ENCODE measurements around the gene CDH23. TPM values are rescaled to one million over a fixed set of nuclear protein-coding genes. Genes with fewer than 3 reads are reported as not detected.

CDH23 gene
- total RNA-seq, 2 donors from 2014 or later, result 8.1 to 9.0 TPM

DNA sequence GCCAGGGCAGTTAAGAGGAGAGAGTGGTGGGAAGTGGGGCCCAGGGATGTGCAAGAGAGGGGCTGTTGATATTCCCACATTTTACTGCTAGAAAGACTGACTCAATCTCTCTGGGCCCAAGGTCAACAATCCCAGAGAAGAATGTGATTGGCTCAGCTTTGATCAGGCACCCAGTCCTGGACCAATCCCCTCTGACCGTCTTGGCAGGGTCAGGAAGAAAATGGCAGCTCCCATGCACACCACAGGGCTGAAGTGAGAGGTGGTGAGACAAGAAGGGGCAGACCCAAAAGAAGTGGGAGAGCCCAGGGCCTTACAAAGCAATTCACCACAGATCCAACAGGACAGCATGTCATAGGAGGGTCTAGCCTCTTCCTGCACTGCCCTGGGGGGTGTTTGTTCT, 326.1 kb downstream of the CDH23 start:
- DNase-seq (no peak), ATAC-seq (no peak)
- H3K9me3 ChIP-seq (ENCODE audit: control insufficient read depth, low read length, poor library complexity, severe bottlenecking), result no peaks in the 10 kb centered on the region
- H3K27me3 Mint-ChIP-seq, result no peaks in the 10 kb centered on the region
- H3K4me3 Mint-ChIP-seq, result no peak overlapping the region
- peaks cover 2% of the 10 kb centered on the region for H3K36me3 Mint-ChIP-seq (ENCODE audit: low read depth)
- peak overlapping the region; percentile 34 for H3K27ac Mint-ChIP-seq
- peaks cover 49% of the 10 kb centered on the region for H3K4me1 Mint-ChIP-seq

- no peaks in the 10 kb centered on the region for H3K9me3 ChIP-seq (ENCODE audit: control insufficient read depth, low read length, poor library complexity, severe bottlenecking)
- ATAC-seq (no peak), DNase-seq (no peak)
- Mint-ChIP-seq H3K4me3 (no peak overlapping the region), H3K27me3 (no peaks in the 10 kb centered on the region), H3K36me3 (ENCODE audit: low read depth) (peaks cover 2% of the 10 kb centered on the region), H3K4me1 (peaks cover 50% of the 10 kb centered on the region), H3K27ac (peak overlapping the region; percentile 34)
Observed at GRCh38 chr10:71723311-71723710, 326.6 kb downstream of the CDH23 start.

- ATAC-seq (no peak), DNase-seq (no peak)
- H3K27ac Mint-ChIP-seq, result peak overlapping the region; percentile 94
- peaks cover 2% of the 10 kb centered on the region for H3K36me3 Mint-ChIP-seq (ENCODE audit: low read depth)
- peaks cover 59% of the 10 kb centered on the region for H3K4me1 Mint-ChIP-seq
- no peaks in the 10 kb centered on the region for H3K9me3 ChIP-seq (ENCODE audit: control insufficient read depth, low read length, poor library complexity, severe bottlenecking)
- H3K27me3 Mint-ChIP-seq, result no peaks in the 10 kb centered on the region
- H3K4me3 Mint-ChIP-seq, result no peak overlapping the region
Observed at GRCh38 chr10:71724539-71724938, 327.8 kb downstream of the CDH23 start.

GRCh38 chr10:71725249-71725648, 328.5 kb downstream of the CDH23 start:
- H3K36me3 Mint-ChIP-seq (ENCODE audit: low read depth), result peaks cover 2% of the 10 kb centered on the region
- ATAC-seq, result no peak
- peak overlapping the region; percentile 94 for H3K27ac Mint-ChIP-seq
- peak overlapping the region; percentile 79 for H3K4me3 Mint-ChIP-seq
- H3K4me1 Mint-ChIP-seq, result peaks cover 59% of the 10 kb centered on the region
- DNase-seq, result no peak
- no peaks in the 10 kb centered on the region for H3K27me3 Mint-ChIP-seq
- no peaks in the 10 kb centered on the region for H3K9me3 ChIP-seq (ENCODE audit: control insufficient read depth, low read length, poor library complexity, severe bottlenecking)

DNA sequence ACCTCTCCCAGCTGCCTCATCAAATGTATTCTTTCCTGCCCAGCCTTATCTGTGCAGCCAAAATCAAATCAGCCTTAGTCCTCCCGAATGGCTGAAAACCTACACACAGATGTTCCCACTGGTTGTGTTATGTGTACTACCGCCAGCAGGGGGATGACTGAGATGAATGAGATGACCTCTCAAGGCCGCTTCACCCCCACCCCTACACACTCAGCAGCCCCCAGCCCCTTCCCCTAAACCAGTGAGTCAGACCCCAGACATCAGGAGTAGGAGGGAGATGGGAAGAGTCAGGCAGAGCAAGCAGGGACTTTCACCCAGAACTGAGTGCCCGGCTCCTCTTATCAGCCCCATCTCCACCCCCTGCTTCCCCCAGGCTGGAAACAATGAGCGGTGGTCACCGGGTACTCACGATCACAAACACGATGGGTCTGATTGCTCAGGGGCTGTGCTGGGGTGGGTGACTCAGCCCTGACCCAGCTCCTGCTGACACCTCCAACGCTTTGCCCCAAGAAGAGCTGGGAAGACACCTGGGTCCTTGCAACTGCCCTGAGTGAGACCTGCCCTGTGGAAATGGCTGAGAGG, 329.4 kb downstream of the CDH23 start:
- peaks cover 2% of the 10 kb centered on the region for H3K36me3 Mint-ChIP-seq (ENCODE audit: low read depth)
- DNase-seq, result peak in 1 of 3 donors; percentile 46
- H3K4me3 Mint-ChIP-seq, result peak overlapping the region; percentile 79
- H3K9me3 ChIP-seq (ENCODE audit: control insufficient read depth, low read length, poor library complexity, severe bottlenecking), result no peaks in the 10 kb centered on the region
- H3K27me3 Mint-ChIP-seq, result no peaks in the 10 kb centered on the region
- peak overlapping the region; percentile 94 for H3K27ac Mint-ChIP-seq
- no peak for ATAC-seq
- H3K4me1 Mint-ChIP-seq, result peaks cover 57% of the 10 kb centered on the region

DNA sequence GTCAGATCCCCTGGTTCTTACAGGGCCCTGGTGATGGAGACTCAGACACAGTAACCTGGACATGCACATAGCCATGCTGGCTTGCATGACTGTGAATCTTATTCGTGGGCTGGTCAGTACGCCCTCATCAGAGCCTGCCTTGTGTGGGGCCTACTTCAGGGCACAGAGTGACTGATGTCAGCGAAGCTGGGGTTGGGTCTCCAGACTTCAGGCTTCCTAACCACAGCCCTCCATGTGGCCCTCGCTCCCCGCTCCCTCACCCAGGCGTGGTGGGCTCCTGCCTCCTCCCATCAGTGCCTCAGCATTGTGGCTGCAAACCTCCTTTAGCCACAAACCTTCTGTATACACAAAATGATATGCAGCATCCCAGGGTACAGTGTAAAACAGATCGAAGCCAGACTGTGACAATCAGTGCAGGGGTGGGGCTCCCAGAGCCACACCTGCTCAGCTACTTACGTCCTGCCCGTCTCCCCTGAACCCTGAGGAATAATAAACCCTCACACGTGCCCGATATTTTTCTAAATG, 329.9 kb downstream of the CDH23 start:
- Mint-ChIP-seq H3K27me3 (no peaks in the 10 kb centered on the region), H3K4me3 (peak overlapping the region; percentile 79), H3K36me3 (ENCODE audit: low read depth) (peaks cover 2% of the 10 kb centered on the region), H3K4me1 (peaks cover 56% of the 10 kb centered on the region), H3K27ac (peak overlapping the region; percentile 94)
- no peaks in the 10 kb centered on the region for H3K9me3 ChIP-seq (ENCODE audit: control insufficient read depth, low read length, poor library complexity, severe bottlenecking)
- DNase-seq (peak in 1 of 3 donors; percentile 31), ATAC-seq (peak; percentile 64)

- Mint-ChIP-seq H3K27me3 (no peaks in the 10 kb centered on the region), H3K4me1 (peaks cover 53% of the 10 kb centered on the region), H3K27ac (peak overlapping the region; percentile 94), H3K4me3 (peak overlapping the region; percentile 79), H3K36me3 (ENCODE audit: low read depth) (no peaks in the 10 kb centered on the region)
- H3K9me3 ChIP-seq (ENCODE audit: control insufficient read depth, low read length, poor library complexity, severe bottlenecking), result no peaks in the 10 kb centered on the region
- ATAC-seq, result peak; percentile 75
- DNase-seq, result peak in 2 of 3 donors; percentile 29 to 40
Observed at GRCh38 chr10:71727105-71727737, 330.5 kb downstream of the CDH23 start.

- Mint-ChIP-seq H3K36me3 (ENCODE audit: low read depth) (peaks cover 2% of the 10 kb centered on the region), H3K27ac (peak overlapping the region; percentile 94), H3K27me3 (no peaks in the 10 kb centered on the region), H3K4me3 (peak overlapping the region; percentile 79), H3K4me1 (peaks cover 55% of the 10 kb centered on the region)
- peak in 2 of 3 donors; percentile 47 to 56 for DNase-seq
- H3K9me3 ChIP-seq (ENCODE audit: control insufficient read depth, low read length, poor library complexity, severe bottlenecking), result no peaks in the 10 kb centered on the region
- ATAC-seq, result peak; percentile 71
Observed at GRCh38 chr10:71727738-71728737, 331.3 kb downstream of the CDH23 start.

DNA sequence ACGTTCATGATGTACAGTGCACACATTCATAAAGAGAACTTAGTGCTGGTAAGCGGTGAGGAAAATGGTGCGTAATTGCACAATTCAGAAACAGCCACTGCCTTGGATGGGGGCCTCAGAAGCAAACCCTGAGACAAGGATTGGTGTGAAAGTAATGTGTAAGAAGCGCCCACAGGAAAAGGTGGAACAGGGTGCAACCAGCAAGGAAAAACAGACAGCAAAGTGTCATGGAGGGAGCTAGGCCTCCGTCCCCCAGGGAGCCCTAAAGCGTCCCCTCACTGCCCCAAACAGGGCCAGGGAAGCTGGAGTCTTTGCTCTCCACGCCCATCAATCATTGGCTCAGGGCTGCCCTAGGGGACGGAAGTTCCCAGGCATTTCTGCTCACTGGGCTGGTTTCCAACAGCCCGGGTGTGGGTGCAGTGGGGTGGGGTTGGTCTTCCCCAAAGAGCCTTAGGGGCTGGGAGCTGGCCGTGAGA, 332.5 kb downstream of the CDH23 start:
- peaks cover 3% of the 10 kb centered on the region for H3K36me3 Mint-ChIP-seq (ENCODE audit: low read depth)
- H3K4me3 Mint-ChIP-seq, result no peak overlapping the region
- no peaks in the 10 kb centered on the region for H3K27me3 Mint-ChIP-seq
- H3K27ac Mint-ChIP-seq, result peak overlapping the region; percentile 94
- ATAC-seq, result no peak
- DNase-seq, result no peak
- no peaks in the 10 kb centered on the region for H3K9me3 ChIP-seq (ENCODE audit: control insufficient read depth, low read length, poor library complexity, severe bottlenecking)
- peaks cover 58% of the 10 kb centered on the region for H3K4me1 Mint-ChIP-seq

DNA sequence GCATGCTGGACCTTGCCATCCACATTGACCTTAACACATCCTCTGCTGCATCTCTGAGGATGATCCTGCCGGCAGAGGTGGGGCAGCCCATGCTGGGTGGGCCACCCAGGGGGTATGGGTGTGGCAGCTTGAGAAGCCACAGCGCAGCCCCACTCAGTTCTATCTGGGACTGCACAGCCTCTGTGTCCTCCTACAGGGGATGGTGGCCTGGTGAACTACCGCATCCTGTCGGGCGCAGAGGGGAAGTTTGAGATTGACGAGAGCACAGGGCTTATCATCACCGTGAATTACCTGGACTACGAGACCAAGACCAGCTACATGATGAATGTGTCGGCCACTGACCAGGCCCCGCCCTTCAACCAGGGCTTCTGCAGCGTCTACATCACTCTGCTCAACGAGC, 335.1 kb downstream of the CDH23 start:
- peaks cover 63% of the 10 kb centered on the region for H3K4me1 Mint-ChIP-seq
- H3K4me3 Mint-ChIP-seq, result no peak overlapping the region
- peaks cover 3% of the 10 kb centered on the region for H3K36me3 Mint-ChIP-seq (ENCODE audit: low read depth)
- H3K27ac Mint-ChIP-seq, result peak overlapping the region; percentile 24
- H3K9me3 ChIP-seq (ENCODE audit: control insufficient read depth, low read length, poor library complexity, severe bottlenecking), result no peaks in the 10 kb centered on the region
- ATAC-seq (no peak), DNase-seq (no peak)
- H3K27me3 Mint-ChIP-seq, result no peaks in the 10 kb centered on the region

GRCh38 chr10:71734797-71735196, 338.1 kb downstream of the CDH23 start:
- Mint-ChIP-seq H3K4me3 (peak overlapping the region; percentile 77), H3K27me3 (no peaks in the 10 kb centered on the region), H3K4me1 (peaks cover 66% of the 10 kb centered on the region), H3K36me3 (ENCODE audit: low read depth) (peaks cover 3% of the 10 kb centered on the region), H3K27ac (peak overlapping the region; percentile 96)
- DNase-seq, result no peak
- no peak for ATAC-seq
- no peaks in the 10 kb centered on the region for H3K9me3 ChIP-seq (ENCODE audit: control insufficient read depth, low read length, poor library complexity, severe bottlenecking)

DNA sequence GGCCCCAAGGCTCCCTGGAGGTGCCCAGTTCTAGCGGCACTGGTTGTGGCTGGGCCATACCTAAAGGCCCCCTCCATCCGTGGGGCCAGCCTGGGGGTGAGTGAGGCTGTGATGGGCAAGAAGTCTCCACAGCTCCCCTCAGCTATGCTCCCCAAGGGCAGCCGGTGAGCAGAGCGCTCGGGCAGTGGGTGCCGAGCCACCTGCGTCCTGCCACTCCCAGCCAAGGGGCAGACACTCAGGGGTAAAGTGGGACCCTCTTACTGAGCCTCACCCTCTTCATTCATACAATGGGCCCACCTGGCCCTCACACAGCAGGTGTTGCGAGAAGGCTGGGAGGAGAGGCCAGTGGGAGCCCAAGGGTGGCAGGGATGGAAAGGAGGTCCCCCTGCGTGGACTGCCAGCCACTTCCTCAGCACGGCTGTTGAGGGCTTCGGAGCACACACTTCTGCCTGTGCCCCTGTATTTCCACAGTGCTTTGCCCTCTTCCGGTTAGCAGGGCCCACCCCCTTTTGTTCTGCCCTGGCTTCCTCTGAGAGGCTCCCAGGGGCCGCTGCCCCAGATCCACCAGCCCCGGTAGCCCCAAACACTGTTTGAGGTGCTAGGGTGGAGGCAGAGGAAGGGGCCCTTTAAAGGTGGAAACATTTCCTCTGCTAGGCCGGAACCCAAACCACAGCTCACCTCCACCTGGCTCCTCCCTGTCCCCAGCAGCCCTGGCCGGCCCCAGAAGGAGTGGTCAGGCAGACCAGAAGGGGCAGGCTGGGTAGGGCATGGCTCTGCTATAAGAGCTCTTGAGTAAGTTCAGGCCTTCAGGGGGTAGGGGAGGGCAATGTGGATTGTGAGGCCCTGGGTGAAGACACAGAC, 339.2 kb downstream of the CDH23 start:
- DNase-seq, result peak in 2 of 3 donors; percentile 30 to 33
- ATAC-seq, result peak; percentile 87
- H3K4me3 Mint-ChIP-seq, result peak overlapping the region; percentile 77
- H3K4me1 Mint-ChIP-seq, result peaks cover 74% of the 10 kb centered on the region
- H3K27ac Mint-ChIP-seq, result peak overlapping the region; percentile 96
- H3K9me3 ChIP-seq (ENCODE audit: control insufficient read depth, low read length, poor library complexity, severe bottlenecking), result no peaks in the 10 kb centered on the region
- H3K27me3 Mint-ChIP-seq, result no peaks in the 10 kb centered on the region
- H3K36me3 Mint-ChIP-seq (ENCODE audit: low read depth), result peaks cover 3% of the 10 kb centered on the region

Data from T-helper 17 cell (primary cell).